Measurements from ENCODE around the gene FOXA2. TPM values are rescaled to one million over a fixed set of nuclear protein-coding genes. Genes with fewer than 3 reads are reported as not detected.

FOXA2 gene
- polyA plus RNA-seq, 1 experiment = not detected

GRCh38 chr20:22623211-22623610 is 38.8 kb upstream of the FOXA2 start:
- ChIA-PET CTCF (no interaction called here), POLR2A (no interaction called here)
- TF ChIP-seq CTCF (IDR thresholded peaks at IDR 0.05; ENCODE audit: low read depth, low read length) = no peak
- Histone ChIP-seq H3K27ac (ENCODE audit: low read depth, low read length) (no peak overlapping the region), H3K4me3 (ENCODE audit: low read depth, low read length) (no peak overlapping the region), H3K27me3 (ENCODE audit: control insufficient read depth, insufficient read depth, low read length) (no peaks in the 10 kb centered on the region), H3K9me3 (ENCODE audit: control insufficient read depth, insufficient read depth, low read length) (no peaks in the 10 kb centered on the region)
- DNase-seq (ENCODE audit: low read depth, low spot score) = no peak

- Histone ChIP-seq H3K27me3 (ENCODE audit: control insufficient read depth, insufficient read depth, low read length) (no peaks in the 10 kb centered on the region), H3K9me3 (ENCODE audit: control insufficient read depth, insufficient read depth, low read length) (no peaks in the 10 kb centered on the region), H3K4me3 (ENCODE audit: low read depth, low read length) (no peak overlapping the region), H3K27ac (ENCODE audit: low read depth, low read length) (no peak overlapping the region)
- DNase-seq (ENCODE audit: low read depth, low spot score) = no peak
- no peak for TF ChIP-seq CTCF (IDR thresholded peaks at IDR 0.05; ENCODE audit: low read depth, low read length)
- CTCF ChIA-PET = interaction anchor here (1.1 kb wide), 1 partner anchor 71 kb away, joined by 4 read pairs; no protein-coding TSS in a partner anchor
- POLR2A ChIA-PET = no interaction called here
These were observed 36.0 kb upstream of the FOXA2 start for GRCh38 chr20:22620342-22620741.

GRCh38 chr20:22619806-22620205 is 35.4 kb upstream of the FOXA2 start:
- Histone ChIP-seq H3K9me3 (ENCODE audit: control insufficient read depth, insufficient read depth, low read length) (no peaks in the 10 kb centered on the region), H3K4me3 (ENCODE audit: low read depth, low read length) (no peak overlapping the region), H3K27ac (ENCODE audit: low read depth, low read length) (no peak overlapping the region), H3K27me3 (ENCODE audit: control insufficient read depth, insufficient read depth, low read length) (no peaks in the 10 kb centered on the region)
- ChIA-PET CTCF (interaction anchor here (1.1 kb wide), 1 partner anchor 72 kb away, joined by 4 read pairs; no protein-coding TSS in a partner anchor), POLR2A (no interaction called here)
- no peak for DNase-seq (ENCODE audit: low read depth, low spot score)
- TF ChIP-seq CTCF (IDR thresholded peaks at IDR 0.05; ENCODE audit: low read depth, low read length) = no peak

GRCh38 chr20:22619272-22619671 is 34.9 kb upstream of the FOXA2 start:
- TF ChIP-seq CTCF (IDR thresholded peaks at IDR 0.05; ENCODE audit: low read depth, low read length) = no peak
- Histone ChIP-seq H3K4me3 (ENCODE audit: low read depth, low read length) (no peak overlapping the region), H3K27me3 (ENCODE audit: control insufficient read depth, insufficient read depth, low read length) (no peaks in the 10 kb centered on the region), H3K9me3 (ENCODE audit: control insufficient read depth, insufficient read depth, low read length) (no peaks in the 10 kb centered on the region), H3K27ac (ENCODE audit: low read depth, low read length) (no peak overlapping the region)
- ChIA-PET POLR2A (no interaction called here), CTCF (no interaction called here)
- no peak for DNase-seq (ENCODE audit: low read depth, low spot score)

GRCh38 chr20:22617160-22617559 is 32.8 kb upstream of the FOXA2 start:
- Histone ChIP-seq H3K27me3 (ENCODE audit: control insufficient read depth, insufficient read depth, low read length) (no peaks in the 10 kb centered on the region), H3K27ac (ENCODE audit: low read depth, low read length) (no peak overlapping the region), H3K9me3 (ENCODE audit: control insufficient read depth, insufficient read depth, low read length) (no peaks in the 10 kb centered on the region), H3K4me3 (ENCODE audit: low read depth, low read length) (no peak overlapping the region)
- no peak for DNase-seq (ENCODE audit: low read depth, low spot score)
- CTCF ChIA-PET = no interaction called here
- POLR2A ChIA-PET = no interaction called here
- TF ChIP-seq CTCF (IDR thresholded peaks at IDR 0.05; ENCODE audit: low read depth, low read length) = no peak

All from AG04450 (cell line).